Activated CD8-positive, alpha-beta memory T cell treated with anti-CD3 and anti-CD28 coated beads, Interleukin-2, amount 50 U/mL, for 48 hours (primary cell): ENCODE data around the gene NLRP2B.
"Not testable (repeated sequence)": the region's sequence is repeated elsewhere in the genome, so short reads cannot be mapped to it uniquely, and the experiment has no call there.

Experiments used
- DNase-seq: peaks from one replicate; pipeline ENCODE4 v3.0.0-alpha.2; 2020

NLRP2B gene

GRCh38 chrX:57680160-57680559, at the start of gene NLRP2B:
NLRP2B (minus strand) TSS chrX:57680260.
- no peak for DNase-seq

- not testable (repeated sequence) for DNase-seq
Observed at GRCh38 chrX:57725995-57726394, 45.9 kb upstream of the NLRP2B start.

- no peak for DNase-seq
Observed at GRCh38 chrX:57681341-57681740, 1.3 kb upstream of the NLRP2B start.

GRCh38 chrX:57678686-57679428, 1.2 kb downstream of the NLRP2B start:
- DNase-seq, result no peak

- DNase-seq, result no peak
Observed at GRCh38 chrX:57677132-57677858, 2.8 kb downstream of the NLRP2B start.

- DNase-seq, result no peak
Observed at GRCh38 chrX:57675320-57675719, 4.7 kb downstream of the NLRP2B start.

GRCh38 chrX:57674861-57675260, 5.2 kb downstream of the NLRP2B start:
- no peak for DNase-seq

GRCh38 chrX:57669961-57670360, 10.1 kb downstream of the NLRP2B start:
- DNase-seq, result no peak

- DNase-seq, result no peak
Observed at GRCh38 chrX:57667010-57667409, 13.1 kb downstream of the NLRP2B start.

- no peak for DNase-seq
Observed at GRCh38 chrX:57655065-57655464, 25.0 kb downstream of the NLRP2B start.

- DNase-seq, result no peak
Observed at GRCh38 chrX:57652705-57653104, 27.4 kb downstream of the NLRP2B start.

GRCh38 chrX:57651169-57651919, 28.7 kb downstream of the NLRP2B start:
- DNase-seq, result no peak

- no peak for DNase-seq
Observed at GRCh38 chrX:57647020-57647419, 33.0 kb downstream of the NLRP2B start.

GRCh38 chrX:57643698-57644097, 36.4 kb downstream of the NLRP2B start:
- no peak for DNase-seq

- DNase-seq, result no peak
Observed at GRCh38 chrX:57641338-57641737, 38.7 kb downstream of the NLRP2B start.

GRCh38 chrX:57640674-57641016, 39.4 kb downstream of the NLRP2B start:
- no peak for DNase-seq

- DNase-seq, result not testable (repeated sequence)
Observed at GRCh38 chrX:57629438-57629837, 50.6 kb downstream of the NLRP2B start.
